ENCODE measurements around the gene KIFBP. TPM values are rescaled to one million over a fixed set of nuclear protein-coding genes. Genes with fewer than 3 reads are reported as not detected.

KIFBP gene
- total and polyA plus RNA-seq, 2 donors = 12.3 to 25.6 TPM

DNA sequence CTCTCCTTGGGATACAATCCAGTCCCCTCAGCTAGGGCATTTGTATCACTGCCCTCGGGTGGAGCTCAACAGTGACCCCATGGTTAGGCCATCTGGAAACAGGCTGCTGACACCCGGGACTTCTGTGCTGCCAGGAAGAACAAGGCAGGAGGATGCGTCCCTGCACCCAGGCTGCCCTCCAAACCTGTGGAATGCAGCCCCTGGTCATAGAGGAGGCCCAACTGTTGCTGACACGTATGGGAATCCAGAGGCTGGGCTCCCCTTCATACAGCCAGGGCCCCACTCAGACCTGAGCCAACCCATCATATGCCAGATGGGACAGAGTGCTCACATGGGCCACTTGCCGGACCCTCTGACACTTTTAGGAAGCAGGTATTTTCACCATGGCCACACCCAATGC lies 53.8 kb downstream of the KIFBP start:
- no peaks in the 10 kb centered on the region for H3K27me3 ChIP-seq (ENCODE audit: control insufficient read depth in 2 of 2, insufficient read depth in 1 of 2, low read length in 1 of 2)
- no peaks in the 10 kb centered on the region for H3K36me3 ChIP-seq (ENCODE audit: control insufficient read depth in 2 of 2, insufficient read depth in 2 of 2, low read length in 1 of 2)
- no peak for DNase-seq (ENCODE audit: low read depth in 6 of 9, low spot score in 9 of 9)
- H3K27ac ChIP-seq (ENCODE audit: low read depth in 1 of 2, low read length in 1 of 2) = no peak overlapping the region
- H3K4me3 ChIP-seq (ENCODE audit: low read length in 2 of 2) = no peak overlapping the region
- H3K9me3 ChIP-seq (ENCODE audit: control insufficient read depth in 2 of 2, insufficient read depth in 1 of 2, low read length in 1 of 2) = no peaks in the 10 kb centered on the region
- WGBS = 96% methylated on average over 5 of the region's 5 CpGs
- H3K4me1 ChIP-seq (ENCODE audit: control insufficient read depth in 2 of 2, insufficient read depth in 2 of 2, low read length in 2 of 2) = peaks cover 0 to 31% of the 10 kb centered on the region in 2 donors

DNA sequence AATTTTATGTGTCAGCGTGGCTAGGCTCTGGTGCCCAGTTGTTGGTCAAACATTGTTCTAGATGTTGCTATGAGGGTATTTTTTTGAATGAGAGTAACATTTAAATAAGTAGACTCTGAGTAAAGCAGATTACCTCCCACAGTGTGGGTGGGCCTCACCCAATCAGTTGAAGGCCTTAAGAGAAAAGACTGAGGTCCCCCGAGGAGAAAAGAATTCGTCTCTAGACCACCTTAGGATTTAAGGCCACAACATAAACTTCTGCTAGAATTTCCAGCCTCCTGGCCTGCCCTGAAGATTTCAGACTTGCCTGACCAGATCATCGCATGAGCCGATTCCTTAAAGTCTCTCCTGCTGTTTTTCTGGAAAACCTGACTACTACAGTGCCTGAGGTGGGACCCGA lies 54.2 kb downstream of the KIFBP start:
- H3K36me3 ChIP-seq (ENCODE audit: control insufficient read depth in 2 of 2, insufficient read depth in 2 of 2, low read length in 1 of 2) = no peaks in the 10 kb centered on the region
- peaks cover 0 to 35% of the 10 kb centered on the region in 2 donors for H3K4me1 ChIP-seq (ENCODE audit: control insufficient read depth in 2 of 2, insufficient read depth in 2 of 2, low read length in 2 of 2)
- no peak overlapping the region for H3K4me3 ChIP-seq (ENCODE audit: low read length in 2 of 2)
- no peak for DNase-seq (ENCODE audit: low read depth in 6 of 9, low spot score in 9 of 9)
- H3K27me3 ChIP-seq (ENCODE audit: control insufficient read depth in 2 of 2, insufficient read depth in 1 of 2, low read length in 1 of 2) = no peaks in the 10 kb centered on the region
- H3K27ac ChIP-seq (ENCODE audit: low read depth in 1 of 2, low read length in 1 of 2) = no peak overlapping the region
- H3K9me3 ChIP-seq (ENCODE audit: control insufficient read depth in 2 of 2, insufficient read depth in 1 of 2, low read length in 1 of 2) = no peaks in the 10 kb centered on the region
- 98% methylated on average over 6 of the region's 6 CpGs for WGBS

DNA sequence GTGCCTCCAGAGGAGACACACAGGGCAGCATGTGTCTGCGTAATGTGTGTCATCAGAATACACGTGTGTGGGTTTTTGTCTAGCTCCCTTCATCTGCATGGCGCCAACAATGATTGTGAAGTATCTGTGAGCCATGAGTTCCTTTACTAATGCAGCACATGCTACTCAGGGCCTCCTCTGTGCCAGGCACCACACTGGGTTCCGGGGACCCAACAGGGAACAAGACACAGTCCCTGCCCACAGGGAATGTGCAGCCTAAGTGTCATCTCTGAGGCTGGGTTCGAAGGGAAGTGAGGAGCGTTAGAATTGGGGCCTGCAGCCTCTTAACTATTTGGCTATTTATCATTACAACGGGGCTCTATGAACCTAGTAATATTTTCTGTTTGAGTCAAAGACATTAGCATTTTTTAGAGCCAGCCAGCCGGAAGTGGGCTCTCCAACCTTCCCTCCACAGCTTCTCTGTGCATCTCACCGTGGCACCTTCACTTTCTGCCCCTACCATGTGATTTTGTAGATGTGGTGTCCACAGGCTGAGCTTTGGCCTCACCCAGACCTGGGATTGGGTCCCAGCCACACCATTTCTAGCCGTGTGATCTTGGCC lies 55.4 kb downstream of the KIFBP start:
- peaks cover 0 to 47% of the 10 kb centered on the region in 2 donors for H3K4me1 ChIP-seq (ENCODE audit: control insufficient read depth in 2 of 2, insufficient read depth in 2 of 2, low read length in 2 of 2)
- peak in 1 of 9 donors; percentile 26 for DNase-seq (ENCODE audit: low read depth in 6 of 9, low spot score in 9 of 9)
- H3K4me3 ChIP-seq (ENCODE audit: low read length in 2 of 2) = no peak overlapping the region
- H3K27me3 ChIP-seq (ENCODE audit: control insufficient read depth in 2 of 2, insufficient read depth in 1 of 2, low read length in 1 of 2) = no peaks in the 10 kb centered on the region
- H3K27ac ChIP-seq (ENCODE audit: low read depth in 1 of 2, low read length in 1 of 2) = peak overlapping the region; percentile 60 to 61
- H3K9me3 ChIP-seq (ENCODE audit: control insufficient read depth in 2 of 2, insufficient read depth in 1 of 2, low read length in 1 of 2) = no peaks in the 10 kb centered on the region
- no peaks in the 10 kb centered on the region for H3K36me3 ChIP-seq (ENCODE audit: control insufficient read depth in 2 of 2, insufficient read depth in 2 of 2, low read length in 1 of 2)
- WGBS = 76% methylated on average over 10 of the region's 10 CpGs

DNA sequence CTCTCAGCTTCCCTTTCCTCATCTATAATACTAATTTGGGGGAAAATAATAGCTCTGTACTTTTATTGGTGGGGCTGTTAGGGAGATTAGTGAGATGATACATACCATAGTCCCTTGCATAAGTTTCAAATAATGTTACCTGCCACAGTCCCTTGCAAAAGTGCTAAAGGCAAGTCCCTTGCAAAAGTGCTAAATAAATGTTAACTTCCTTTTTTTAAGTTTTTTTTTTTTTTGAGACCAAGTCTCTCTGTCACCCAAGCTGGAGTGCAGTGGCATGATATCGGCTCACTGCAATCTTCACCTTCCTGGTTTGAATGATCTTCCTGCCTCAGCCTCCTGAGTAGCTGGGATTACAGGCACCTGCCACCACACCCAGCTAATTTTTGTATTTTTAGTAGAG lies 55.9 kb downstream of the KIFBP start:
- DNase-seq (ENCODE audit: low read depth in 6 of 9, low spot score in 9 of 9) = no peak
- H3K4me3 ChIP-seq (ENCODE audit: low read length in 2 of 2) = no peak overlapping the region
- no peaks in the 10 kb centered on the region for H3K9me3 ChIP-seq (ENCODE audit: control insufficient read depth in 2 of 2, insufficient read depth in 1 of 2, low read length in 1 of 2)
- WGBS = 29% methylated on average over 1 of the region's 1 CpG
- H3K36me3 ChIP-seq (ENCODE audit: control insufficient read depth in 2 of 2, insufficient read depth in 2 of 2, low read length in 1 of 2) = no peaks in the 10 kb centered on the region
- H3K27ac ChIP-seq (ENCODE audit: low read depth in 1 of 2, low read length in 1 of 2) = peak overlapping the region; percentile 60 to 61
- H3K27me3 ChIP-seq (ENCODE audit: control insufficient read depth in 2 of 2, insufficient read depth in 1 of 2, low read length in 1 of 2) = no peaks in the 10 kb centered on the region
- H3K4me1 ChIP-seq (ENCODE audit: control insufficient read depth in 2 of 2, insufficient read depth in 2 of 2, low read length in 2 of 2) = peaks cover 0 to 50% of the 10 kb centered on the region in 2 donors

DNA sequence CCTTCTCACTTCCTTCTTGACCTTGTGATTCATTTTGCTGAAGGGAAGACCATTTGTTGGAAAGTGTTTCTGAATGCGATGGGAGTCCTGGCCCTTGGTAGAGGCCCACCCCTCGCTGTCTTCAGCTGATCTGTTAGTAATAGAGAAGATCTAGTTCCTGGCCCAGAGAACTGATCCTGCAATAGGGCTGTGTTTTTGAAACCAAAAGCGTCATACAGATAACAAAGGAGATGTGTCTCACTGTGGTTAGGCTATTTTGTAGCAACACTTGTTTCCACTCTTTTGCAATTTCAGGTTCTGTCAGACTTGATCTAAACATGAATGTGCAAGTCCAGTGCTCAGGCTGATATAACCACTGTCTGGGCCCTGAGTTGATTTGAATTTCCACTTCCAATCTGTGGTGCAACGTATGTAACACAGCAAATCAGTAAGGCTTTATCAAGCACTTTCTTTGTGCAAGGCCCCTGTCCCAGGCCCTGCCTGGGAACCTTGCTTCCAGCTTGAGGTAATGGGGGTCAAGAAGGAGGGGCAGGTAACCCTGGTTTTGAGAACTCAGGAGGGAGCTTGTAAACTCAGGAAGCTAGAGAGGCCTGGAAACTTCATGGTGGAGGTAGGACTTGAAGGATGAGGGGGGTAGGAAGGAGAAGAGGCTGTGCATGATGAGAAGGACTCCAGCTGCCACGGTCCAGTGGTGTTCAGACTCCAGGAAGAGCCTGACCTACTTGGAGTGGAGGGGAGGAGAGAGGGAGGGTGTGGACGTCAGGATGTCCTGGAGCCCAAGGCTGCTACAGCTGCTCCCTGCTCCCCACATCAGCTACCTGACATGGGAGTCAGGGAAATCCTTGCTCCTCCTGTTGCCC lies 57.1 kb downstream of the KIFBP start:
- no peak overlapping the region for H3K4me3 ChIP-seq (ENCODE audit: low read length in 2 of 2)
- WGBS = 89% methylated on average over 6 of the region's 6 CpGs
- peaks cover 0 to 50% of the 10 kb centered on the region in 2 donors for H3K4me1 ChIP-seq (ENCODE audit: control insufficient read depth in 2 of 2, insufficient read depth in 2 of 2, low read length in 2 of 2)
- no peaks in the 10 kb centered on the region for H3K9me3 ChIP-seq (ENCODE audit: control insufficient read depth in 2 of 2, insufficient read depth in 1 of 2, low read length in 1 of 2)
- H3K27ac ChIP-seq (ENCODE audit: low read depth in 1 of 2, low read length in 1 of 2) = peak overlapping the region; percentile 74 to 89
- H3K27me3 ChIP-seq (ENCODE audit: control insufficient read depth in 2 of 2, insufficient read depth in 1 of 2, low read length in 1 of 2) = no peaks in the 10 kb centered on the region
- peak in 1 of 9 donors; percentile 58 for DNase-seq (ENCODE audit: low read depth in 6 of 9, low spot score in 9 of 9)
- H3K36me3 ChIP-seq (ENCODE audit: control insufficient read depth in 2 of 2, insufficient read depth in 2 of 2, low read length in 1 of 2) = no peaks in the 10 kb centered on the region

DNA sequence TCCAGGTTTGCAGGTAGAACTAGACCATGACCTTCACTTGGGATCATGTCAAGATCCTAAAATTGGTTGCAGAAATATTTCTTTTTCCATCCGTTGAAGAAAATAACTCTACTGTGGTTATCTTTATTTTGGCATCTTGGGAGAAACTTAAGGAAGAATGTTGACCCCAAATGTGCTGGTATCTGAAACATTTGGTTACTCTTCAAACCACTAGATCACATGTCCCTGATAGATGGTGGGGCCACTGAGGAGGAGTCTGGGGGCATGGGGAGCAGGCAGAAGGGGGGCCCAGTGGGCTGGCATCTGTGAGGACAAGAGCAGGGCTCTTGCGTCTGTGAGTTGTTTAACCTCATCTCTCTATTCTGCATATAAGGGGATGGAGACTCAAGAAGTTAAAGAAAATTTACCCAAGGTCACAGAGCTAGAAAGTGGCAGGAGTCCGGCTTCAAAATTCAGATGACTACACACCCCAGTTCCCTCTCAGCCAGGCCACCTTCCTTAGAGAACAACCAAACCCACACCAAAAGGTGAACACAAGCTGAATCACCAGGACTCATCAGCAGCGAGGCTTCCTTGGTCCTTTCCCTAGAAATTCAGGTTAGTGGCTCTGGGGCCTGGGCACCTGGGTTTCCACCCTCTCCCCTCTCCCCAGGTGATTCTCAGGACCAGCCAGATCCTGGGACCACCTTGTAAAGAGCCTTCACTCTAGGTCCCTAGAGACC lies 58.7 kb downstream of the KIFBP start:
- Histone ChIP-seq H3K4me1 (ENCODE audit: control insufficient read depth in 2 of 2, insufficient read depth in 2 of 2, low read length in 2 of 2) (peaks cover 0 to 50% of the 10 kb centered on the region in 2 donors), H3K27ac (ENCODE audit: low read depth in 1 of 2, low read length in 1 of 2) (peak overlapping the region; percentile 37 to 62)

DNA sequence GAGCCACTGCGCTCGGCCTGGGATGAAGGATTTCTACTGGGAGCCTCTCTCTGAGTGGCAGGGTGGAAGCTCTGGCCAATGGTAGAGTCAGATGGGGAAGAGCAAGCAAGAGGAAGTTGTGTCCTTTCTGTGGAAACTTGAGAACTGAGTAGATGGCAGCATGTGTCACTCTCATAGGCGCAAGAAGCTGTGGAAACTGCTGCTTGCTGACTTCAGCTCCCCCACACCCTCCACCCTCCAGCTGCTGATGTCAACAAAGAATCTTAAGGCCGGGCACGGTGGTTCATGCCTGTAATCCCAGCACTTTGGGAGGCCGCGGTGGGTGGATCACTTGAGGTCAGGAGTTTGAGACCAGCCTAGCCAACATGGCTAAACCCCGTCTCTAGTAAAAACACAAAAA lies 59.5 kb downstream of the KIFBP start:
- peak in 1 of 9 donors; percentile 61 for DNase-seq (ENCODE audit: low read depth in 6 of 9, low spot score in 9 of 9)
- H3K27ac ChIP-seq (ENCODE audit: low read depth in 1 of 2, low read length in 1 of 2) = peak overlapping the region in 1 of 2 donors; percentile 60
- H3K4me3 ChIP-seq (ENCODE audit: low read length in 2 of 2) = no peak overlapping the region
- no peaks in the 10 kb centered on the region for H3K27me3 ChIP-seq (ENCODE audit: control insufficient read depth in 2 of 2, insufficient read depth in 1 of 2, low read length in 1 of 2)
- peaks cover 0 to 50% of the 10 kb centered on the region in 2 donors for H3K4me1 ChIP-seq (ENCODE audit: control insufficient read depth in 2 of 2, insufficient read depth in 2 of 2, low read length in 2 of 2)
- WGBS = 88% methylated on average over 8 of the region's 8 CpGs
- no peaks in the 10 kb centered on the region for H3K36me3 ChIP-seq (ENCODE audit: control insufficient read depth in 2 of 2, insufficient read depth in 2 of 2, low read length in 1 of 2)
- no peaks in the 10 kb centered on the region for H3K9me3 ChIP-seq (ENCODE audit: control insufficient read depth in 2 of 2, insufficient read depth in 1 of 2, low read length in 1 of 2)

More for the DNA sequence above, 58.7 kb downstream of the KIFBP start:
- 94% methylated on average over 4 of the region's 4 CpGs for WGBS
- no peak for DNase-seq (ENCODE audit: low read depth in 6 of 9, low spot score in 9 of 9)
- no peaks in the 10 kb centered on the region for H3K36me3 ChIP-seq (ENCODE audit: control insufficient read depth in 2 of 2, insufficient read depth in 2 of 2, low read length in 1 of 2)
- H3K27me3 ChIP-seq (ENCODE audit: control insufficient read depth in 2 of 2, insufficient read depth in 1 of 2, low read length in 1 of 2) = no peaks in the 10 kb centered on the region
- no peak overlapping the region for H3K4me3 ChIP-seq (ENCODE audit: low read length in 2 of 2)
- H3K9me3 ChIP-seq (ENCODE audit: control insufficient read depth in 2 of 2, insufficient read depth in 1 of 2, low read length in 1 of 2) = no peaks in the 10 kb centered on the region

DNA sequence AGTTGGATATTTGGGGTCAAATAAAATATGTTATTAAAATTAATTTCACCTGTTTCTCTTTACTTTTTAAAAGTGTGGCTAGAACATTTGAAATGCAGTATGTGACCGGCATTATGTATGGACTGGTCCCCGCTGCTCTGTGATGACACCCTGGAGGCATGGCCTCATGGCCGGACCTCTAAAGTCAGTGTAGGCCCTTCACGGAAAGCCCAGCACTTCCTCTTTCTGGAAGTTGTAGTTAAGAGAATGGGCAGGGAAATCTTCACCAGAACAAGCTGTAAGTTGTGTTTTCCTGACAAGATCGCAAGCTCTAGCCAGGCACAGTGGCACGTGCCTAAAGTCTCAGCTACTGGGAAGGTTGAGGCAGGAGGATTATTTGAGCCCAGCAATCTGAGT lies 61.0 kb downstream of the KIFBP start:
- no peaks in the 10 kb centered on the region for H3K27me3 ChIP-seq (ENCODE audit: control insufficient read depth in 2 of 2, insufficient read depth in 1 of 2, low read length in 1 of 2)
- 81% methylated on average over 6 of the region's 6 CpGs for WGBS
- H3K27ac ChIP-seq (ENCODE audit: low read depth in 1 of 2, low read length in 1 of 2) = peak overlapping the region in 1 of 2 donors; percentile 47
- H3K4me3 ChIP-seq (ENCODE audit: low read length in 2 of 2) = no peak overlapping the region
- H3K36me3 ChIP-seq (ENCODE audit: control insufficient read depth in 2 of 2, insufficient read depth in 2 of 2, low read length in 1 of 2) = no peaks in the 10 kb centered on the region
- peaks cover 0 to 41% of the 10 kb centered on the region in 2 donors for H3K4me1 ChIP-seq (ENCODE audit: control insufficient read depth in 2 of 2, insufficient read depth in 2 of 2, low read length in 2 of 2)
- H3K9me3 ChIP-seq (ENCODE audit: control insufficient read depth in 2 of 2, insufficient read depth in 1 of 2, low read length in 1 of 2) = no peaks in the 10 kb centered on the region
- no peak for DNase-seq (ENCODE audit: low read depth in 6 of 9, low spot score in 9 of 9)

DNA sequence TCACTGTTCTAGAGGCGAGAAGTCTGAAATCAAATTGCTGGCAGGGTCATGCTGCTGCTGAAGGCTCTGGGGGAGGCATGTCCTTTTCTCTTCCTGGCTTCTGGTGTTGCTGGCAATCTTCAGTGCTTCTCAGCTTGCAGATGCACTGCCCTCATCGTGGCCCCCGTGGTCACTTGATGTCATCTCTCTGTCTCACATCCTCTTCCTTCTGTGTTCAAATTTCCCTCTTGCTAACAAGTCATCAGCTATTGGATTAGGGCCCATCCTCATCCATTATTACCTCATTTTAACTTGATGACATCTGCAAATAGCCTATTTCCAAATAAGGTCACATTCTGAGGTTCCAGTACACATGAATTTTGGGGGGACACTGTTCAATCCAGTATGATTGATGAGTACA lies 62.7 kb downstream of the KIFBP start:
- H3K9me3 ChIP-seq (ENCODE audit: control insufficient read depth in 2 of 2, insufficient read depth in 1 of 2, low read length in 1 of 2) = no peaks in the 10 kb centered on the region
- no peaks in the 10 kb centered on the region for H3K36me3 ChIP-seq (ENCODE audit: control insufficient read depth in 2 of 2, insufficient read depth in 2 of 2, low read length in 1 of 2)
- DNase-seq (ENCODE audit: low read depth in 6 of 9, low spot score in 9 of 9) = peak in 1 of 9 donors; percentile 38
- H3K4me3 ChIP-seq (ENCODE audit: low read length in 2 of 2) = no peak overlapping the region
- 73% methylated on average over 3 of the region's 3 CpGs for WGBS
- no peaks in the 10 kb centered on the region for H3K27me3 ChIP-seq (ENCODE audit: control insufficient read depth in 2 of 2, insufficient read depth in 1 of 2, low read length in 1 of 2)
- peak overlapping the region in 1 of 2 donors; percentile 22 for H3K27ac ChIP-seq (ENCODE audit: low read depth in 1 of 2, low read length in 1 of 2)
- peaks cover 0 to 36% of the 10 kb centered on the region in 2 donors for H3K4me1 ChIP-seq (ENCODE audit: control insufficient read depth in 2 of 2, insufficient read depth in 2 of 2, low read length in 2 of 2)
